Sigmoid colon (tissue), 7 donors: ENCODE data around the gene CIZ1. TPM values are rescaled to one million over a fixed set of nuclear protein-coding genes. Genes with fewer than 3 reads are reported as not detected.

Experiments
- DNase-seq: peaks from one replicate; pipeline ENCODE4 v3.0.0-alpha.2; 2019
- H3K27ac ChIP-seq, 4 donors: fragments of 200-600 bp; sonication (generic); one replicate each; pipeline ENCODE4 v1.5.1; 2016 to 2019; ENCODE audit warnings: mild to moderate bottlenecking in 1 of 4
- H3K27me3 ChIP-seq, 3 donors: fragments of 200-600 bp; sonication (generic); one replicate each; pipeline ENCODE4 v1.5.1; 2019; ENCODE audit warnings: mild to moderate bottlenecking in 1 of 3
- H3K36me3 ChIP-seq, 4 donors: fragments of 200-600 bp; sonication (generic); one replicate each; pipeline ENCODE4 v1.5.1; 2016 to 2019
- H3K4me1 ChIP-seq, 4 donors: fragments of 200-600 bp; sonication (generic); one replicate each; pipeline ENCODE4 v1.5.1; 2017 to 2019
- H3K4me3 ChIP-seq, 4 donors: fragments of 200-600 bp; sonication (generic); one replicate each; pipeline ENCODE4 v1.5.1; 2017 to 2019; ENCODE audit warnings: mild to moderate bottlenecking in 2 of 4, moderate library complexity in 1 of 4
- H3K9me3 ChIP-seq, 4 donors: fragments of 200-600 bp in 3 of 4; sonication (generic) in 3 of 4; one replicate each; pipeline versions ENCODE4 v1.5.1 to v1.6.1; 2013 to 2019
- CTCF ChIP-seq, 4 experiments: fragments of 450-650 bp in 3 of 4; fragments of 200-600 bp in 1 of 4; IDR thresholded peaks; one replicate each; pipeline ENCODE4 v1.5.1; 2016 to 2019; ENCODE audit warnings: antibody characterized with exemption in 4 of 4, mild to moderate bottlenecking in 3 of 4, moderate library complexity in 2 of 4
- EP300 ChIP-seq, 4 donors: sonication (generic); formaldehyde crosslinking; IDR thresholded peaks; one replicate each; pipeline ENCODE4 v1.6.1; 2017; ENCODE audit warnings: antibody characterized with exemption in 4 of 4
- POLR2A ChIP-seq, 2 donors: fragments of 450-650 bp; IDR thresholded peaks; one replicate each; pipeline ENCODE4 v1.6.1; 2016; ENCODE audit warnings: antibody characterized with exemption in 2 of 2, mild to moderate bottlenecking in 2 of 2, moderate library complexity in 2 of 2
- POLR2AphosphoS5 ChIP-seq, 4 donors: sonication (generic); formaldehyde crosslinking; IDR thresholded peaks; one replicate each; pipeline ENCODE4 v1.6.1; 2017; ENCODE audit warnings: antibody characterized with exemption in 4 of 4
- WGBS, 2 donors: extraction: QIAGEN DNeasy Blood & Tissue Kit; methylation state at CpG; one replicate each; pipeline ENCODE4 v1.1.7; 2013; 5-methylcytosine and 5-hydroxymethylcytosine counted together
- intact Hi-C: fragments of 100-400 bp; cut with DNase I; formaldehyde crosslinking; loops from one replicate; pipeline ENCODE4 v1.15.1; 2023
- polyA plus RNA-seq, 3 donors: library from polyadenylated mRNA; stranded (reverse); fragments of 200-250 nt; gene quantifications; one replicate each; pipeline ENCODE4 v1.2.3, GENCODE V29; 2013
- total RNA-seq, 4 donors: library from RNA; depleted of rRNA; stranded (reverse); fragments of >200 nt; gene quantifications; one replicate each; pipeline ENCODE4 v1.1.0, GENCODE V29; 2016
- donor health status: healthy with polysubstance abuse.
- donor health status: Bipolar disorder and iron deficiency.
- donor health status: healthy.

CIZ1 gene
- total and polyA plus RNA-seq, 7 donors: 25.7 to 116 (median 60.2) TPM

- intact Hi-C loops: no loop called here
- no peaks in the 10 kb centered on the region for H3K36me3 ChIP-seq
- 80 to 88% methylated on average over 5 of the region's 5 CpGs for WGBS, 2 donors
- no peaks in the 10 kb centered on the region for H3K9me3 ChIP-seq
- no peak overlapping the region for H3K27ac ChIP-seq
- H3K27me3 ChIP-seq: no peaks in the 10 kb centered on the region
- H3K4me3 ChIP-seq: no peak overlapping the region
- H3K4me1 ChIP-seq: no peaks in the 10 kb centered on the region
- TF ChIP-seq CTCF (IDR thresholded peaks at IDR 0.05) (no peak), EP300 (IDR thresholded peaks at IDR 0.05) (no peak), POLR2A (IDR thresholded peaks at IDR 0.05) (no peak), POLR2AphosphoS5 (IDR thresholded peaks at IDR 0.05) (no peak)
- DNase-seq: no peak
Measured at GRCh38 chr9:128226412-128226801, 35.0 kb upstream of the CIZ1 start.

GRCh38 chr9:128225770-128226411 is 34.5 kb upstream of the CIZ1 start:
- WGBS, 2 donors: 70 to 88% methylated on average over 19 of the region's 19 CpGs
- Histone ChIP-seq H3K36me3 (no peaks in the 10 kb centered on the region), H3K9me3 (no peaks in the 10 kb centered on the region), H3K4me1 (no peaks in the 10 kb centered on the region), H3K4me3 (no peak overlapping the region), H3K27ac (no peak overlapping the region), H3K27me3 (no peaks in the 10 kb centered on the region)
- intact Hi-C loops: no loop called here
- TF ChIP-seq POLR2A (IDR thresholded peaks at IDR 0.05) (no peak), CTCF (IDR thresholded peaks at IDR 0.05) (no peak), EP300 (IDR thresholded peaks at IDR 0.05) (no peak), POLR2AphosphoS5 (IDR thresholded peaks at IDR 0.05) (no peak)
- no peak for DNase-seq

GRCh38 chr9:128224877-128225276 is 33.5 kb upstream of the CIZ1 start:
- Histone ChIP-seq H3K27ac (no peak overlapping the region), H3K36me3 (no peaks in the 10 kb centered on the region), H3K4me1 (no peaks in the 10 kb centered on the region), H3K27me3 (no peaks in the 10 kb centered on the region), H3K9me3 (no peaks in the 10 kb centered on the region), H3K4me3 (no peak overlapping the region)
- no peak for DNase-seq
- 92 to 95% methylated on average over 7 of the region's 7 CpGs for WGBS, 2 donors
- no peak for TF ChIP-seq POLR2A (IDR thresholded peaks at IDR 0.05)
- no peak for TF ChIP-seq POLR2AphosphoS5 (IDR thresholded peaks at IDR 0.05)
- TF ChIP-seq EP300 (IDR thresholded peaks at IDR 0.05): no peak
- no peak for TF ChIP-seq CTCF (IDR thresholded peaks at IDR 0.05)
- intact Hi-C loops: no loop called here

GRCh38 chr9:128222880-128223670 is 31.7 kb upstream of the CIZ1 start:
- no peaks in the 10 kb centered on the region for H3K27me3 ChIP-seq
- H3K9me3 ChIP-seq: no peaks in the 10 kb centered on the region
- H3K4me3 ChIP-seq: no peak overlapping the region
- peaks cover 0 to 11% (median 5%) of the 10 kb centered on the region in 4 donors for H3K4me1 ChIP-seq
- DNase-seq: no peak
- no peaks in the 10 kb centered on the region for H3K36me3 ChIP-seq
- TF ChIP-seq CTCF (IDR thresholded peaks at IDR 0.05): no peak
- TF ChIP-seq EP300 (IDR thresholded peaks at IDR 0.05): no peak
- TF ChIP-seq POLR2AphosphoS5 (IDR thresholded peaks at IDR 0.05): no peak
- no peak for TF ChIP-seq POLR2A (IDR thresholded peaks at IDR 0.05)
- WGBS, 2 donors: 63 to 90% methylated on average over 13 of the region's 13 CpGs
- H3K27ac ChIP-seq: no peak overlapping the region
- intact Hi-C loops: no loop called here
